Stimulated activated CD8-positive, alpha-beta memory T cell treated with anti-CD3 and anti-CD28 coated beads, Interleukin-4, amount 100 ng/mL, for 1 hour (primary cell): ENCODE data around the gene SCRN2.
A peak's percentile ranks its signal among the peaks of the same experiment; 100 is the strongest.

ENCODE experiments used
- DNase-seq, 2 donors: peaks; one replicate each; pipeline ENCODE4 v3.0.0-alpha.2; 2020; ENCODE audit warnings: low read depth in 2 of 2, low spot score in 1 of 2

The SCRN2 gene

DNA sequence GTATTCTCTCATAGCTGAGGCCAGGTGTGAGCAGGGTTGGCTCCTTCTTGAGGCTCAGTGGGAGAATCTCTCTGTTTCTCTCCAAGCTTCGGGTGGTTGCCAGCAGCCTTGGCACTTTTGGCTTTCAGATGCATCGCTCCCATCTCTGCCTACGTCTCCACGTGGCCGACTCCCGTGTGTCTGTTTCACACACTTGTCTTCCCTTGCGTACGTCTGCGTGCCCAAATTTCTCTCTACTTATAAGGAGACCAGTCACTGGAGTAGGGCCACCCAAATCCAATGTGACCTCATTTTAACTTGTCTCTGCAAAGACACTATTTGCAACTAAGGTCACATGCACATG lies 34.2 kb downstream of the SCRN2 start:
- DNase-seq = no peak

DNA sequence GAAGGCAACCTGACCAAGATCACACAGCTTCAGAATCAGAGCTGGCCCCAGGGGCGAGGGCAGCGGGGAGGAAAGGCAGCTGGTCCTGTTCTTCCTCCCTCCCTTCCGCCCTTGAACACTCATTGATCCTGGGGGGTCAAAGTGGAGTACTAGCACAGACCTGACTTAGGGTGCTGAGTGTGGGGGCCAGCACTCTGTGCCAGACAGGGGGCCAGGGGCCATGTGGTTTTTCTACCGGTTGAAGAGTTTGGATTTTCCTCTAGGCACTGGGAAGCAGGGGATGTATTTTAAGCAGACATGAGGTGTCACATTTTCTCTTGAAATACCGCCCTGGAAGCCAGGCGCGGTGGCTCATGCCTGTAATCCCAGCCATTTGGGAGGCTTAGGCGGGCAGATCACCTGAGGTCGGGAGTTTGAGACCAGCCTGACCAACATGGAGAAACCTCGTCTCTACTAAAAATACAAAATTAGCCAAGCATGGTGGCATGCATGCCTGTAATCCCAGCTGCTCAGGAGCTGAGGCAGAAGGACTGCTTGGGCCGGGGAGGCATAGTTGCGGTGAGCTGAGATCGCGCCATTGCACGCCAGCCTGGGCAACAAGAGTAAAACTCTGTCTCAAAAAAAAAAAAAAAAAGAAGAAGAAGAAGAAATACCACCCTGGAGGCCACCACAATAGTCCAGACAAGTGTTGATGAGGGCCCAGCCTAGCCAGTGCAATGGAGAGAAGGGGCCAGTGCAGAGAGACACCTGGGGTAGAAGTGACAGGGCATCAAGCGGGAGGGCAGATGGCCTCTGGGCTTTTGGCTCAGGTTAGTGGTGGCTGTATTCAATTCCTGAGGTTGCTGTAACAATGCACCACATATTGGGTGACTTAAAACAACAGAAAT lies 34.8 kb downstream of the SCRN2 start:
- no peak for DNase-seq

DNA sequence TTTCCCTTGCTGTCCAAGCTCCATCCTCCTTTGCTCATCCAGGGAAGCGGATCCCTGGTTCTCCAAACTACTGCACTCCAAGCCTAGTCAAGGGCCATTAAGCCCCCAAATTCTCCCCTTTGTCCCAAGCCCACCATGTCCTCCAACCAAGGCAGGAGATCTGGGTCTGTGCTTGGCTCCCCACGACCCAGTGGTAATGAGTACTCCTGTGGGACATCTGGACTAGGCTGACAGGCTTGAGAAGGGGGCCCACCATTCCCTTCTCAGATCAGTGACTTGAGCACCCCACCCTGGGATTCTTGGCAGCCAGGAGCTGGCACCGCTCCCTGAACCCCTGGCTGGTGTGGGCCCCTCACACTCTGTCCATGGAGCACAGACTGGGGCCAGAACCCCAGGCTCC lies 36.6 kb downstream of the SCRN2 start:
- no peak for DNase-seq

DNA sequence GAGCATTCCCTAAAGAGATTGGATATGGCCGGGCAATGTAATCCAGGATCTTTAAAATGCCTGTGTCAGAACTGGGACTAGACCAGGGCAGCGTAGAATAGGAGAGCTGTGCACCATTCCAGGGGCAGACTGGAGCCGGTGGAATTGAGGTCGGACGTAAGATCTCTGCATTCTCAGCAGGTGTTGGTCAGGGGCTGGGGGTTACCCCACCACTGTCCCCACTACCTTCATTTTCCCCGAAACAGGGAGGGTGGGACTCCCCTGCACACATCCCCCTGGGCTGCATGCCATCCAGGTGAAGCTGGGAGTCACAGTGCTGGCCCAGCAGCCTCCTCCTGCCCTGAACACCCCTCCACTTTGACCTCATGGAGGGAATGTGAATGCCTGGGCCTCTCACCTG lies 37.3 kb downstream of the SCRN2 start:
- DNase-seq = no peak

DNA sequence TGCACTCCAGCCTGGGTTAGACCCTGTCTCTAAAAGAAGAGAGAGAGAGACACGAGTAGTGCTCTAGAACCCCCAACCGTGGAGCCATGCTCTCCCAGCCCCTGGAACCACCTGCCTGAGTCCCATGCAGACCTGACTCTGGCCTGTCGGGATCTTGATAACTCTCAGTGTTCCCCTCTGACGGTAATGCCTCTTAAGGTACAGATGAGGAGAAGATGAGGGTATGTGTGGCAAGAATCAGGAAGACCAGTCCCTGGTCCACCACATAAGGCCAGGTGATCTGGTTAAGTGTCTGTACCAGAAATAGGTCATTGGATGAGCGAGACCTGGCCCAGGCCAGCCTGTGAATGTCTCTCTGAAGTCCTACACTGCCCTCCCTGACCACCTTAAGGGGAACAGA lies 37.9 kb downstream of the SCRN2 start:
- no peak for DNase-seq

- DNase-seq = peak in 1 of 2 donors; percentile 29
Measured at GRCh38 chr17:47802341-47803022, 38.6 kb downstream of the SCRN2 start.

- no peak for DNase-seq
Measured at GRCh38 chr17:47801906-47802305, 39.2 kb downstream of the SCRN2 start.

DNA sequence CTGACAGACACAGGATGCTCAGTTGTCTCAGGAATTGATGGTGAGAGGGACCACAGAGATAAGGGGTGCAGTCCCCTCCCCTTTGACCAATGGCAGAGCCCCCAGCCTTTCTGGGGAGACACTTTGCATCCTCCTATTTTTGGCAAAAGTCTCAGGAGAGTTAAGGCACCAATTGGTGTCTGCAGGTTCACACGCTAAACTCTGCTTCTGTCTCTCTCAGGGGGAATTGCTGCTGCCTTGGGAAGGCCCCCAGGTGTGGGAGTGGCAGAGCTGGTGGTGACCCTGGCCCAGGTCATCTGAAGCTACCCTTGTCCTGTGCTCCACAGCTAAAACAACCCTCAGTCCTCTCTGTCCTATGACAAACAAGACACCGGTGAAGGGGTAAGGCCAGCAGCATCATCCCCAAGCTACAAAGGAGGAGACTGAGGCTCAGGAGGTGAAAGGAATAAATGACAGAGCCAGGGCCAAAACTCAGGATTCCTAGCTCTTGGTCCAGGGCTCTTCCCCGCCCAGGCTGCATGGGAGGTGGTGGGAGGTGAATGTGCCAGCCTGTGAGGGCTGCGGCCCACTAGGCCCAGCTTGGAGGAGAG lies 39.8 kb downstream of the SCRN2 start:
- no peak for DNase-seq

GRCh38 chr17:47800686-47801085 lies 40.4 kb downstream of the SCRN2 start:
- no peak for DNase-seq

DNA sequence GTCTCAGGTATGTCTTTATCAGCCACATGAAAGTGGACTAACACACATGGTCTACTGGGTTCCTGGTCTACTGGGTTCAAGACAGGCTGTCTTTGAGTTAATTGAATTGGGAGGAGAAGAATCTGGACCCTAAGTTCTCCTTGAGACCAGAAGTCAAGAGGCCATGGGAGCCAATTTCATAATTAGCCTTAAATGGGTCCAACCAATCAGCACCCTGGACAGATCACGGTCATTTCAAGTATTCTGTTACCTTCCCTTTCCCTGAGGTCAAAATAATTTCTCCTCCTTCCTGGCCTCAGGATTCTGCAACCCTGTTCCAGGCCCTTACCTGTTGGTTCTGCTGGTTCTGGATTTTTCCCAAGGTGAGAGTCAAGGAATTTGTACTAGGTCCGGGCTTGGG lies 43.3 kb downstream of the SCRN2 start:
- DNase-seq = no peak

GRCh38 chr17:47792979-47793378 lies 48.1 kb downstream of the SCRN2 start:
- no peak for DNase-seq

DNA sequence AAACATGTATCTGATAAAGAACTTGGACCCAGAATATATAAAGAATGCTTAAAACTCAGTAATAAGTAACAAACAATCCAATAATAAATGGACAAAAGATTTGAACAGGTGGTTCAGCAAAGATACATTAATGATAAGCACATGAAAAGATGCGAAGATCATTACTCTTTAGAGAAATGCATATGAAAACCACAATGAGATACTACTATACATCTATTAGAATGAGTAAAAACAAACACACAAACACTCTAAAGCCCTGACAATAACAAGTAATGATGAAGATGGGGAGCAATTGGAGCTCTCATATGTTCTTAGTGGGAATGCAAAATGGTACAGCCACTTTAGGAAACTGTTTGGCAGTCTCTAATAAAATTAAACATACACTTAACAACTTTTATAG lies 48.6 kb downstream of the SCRN2 start:
- no peak for DNase-seq

DNA sequence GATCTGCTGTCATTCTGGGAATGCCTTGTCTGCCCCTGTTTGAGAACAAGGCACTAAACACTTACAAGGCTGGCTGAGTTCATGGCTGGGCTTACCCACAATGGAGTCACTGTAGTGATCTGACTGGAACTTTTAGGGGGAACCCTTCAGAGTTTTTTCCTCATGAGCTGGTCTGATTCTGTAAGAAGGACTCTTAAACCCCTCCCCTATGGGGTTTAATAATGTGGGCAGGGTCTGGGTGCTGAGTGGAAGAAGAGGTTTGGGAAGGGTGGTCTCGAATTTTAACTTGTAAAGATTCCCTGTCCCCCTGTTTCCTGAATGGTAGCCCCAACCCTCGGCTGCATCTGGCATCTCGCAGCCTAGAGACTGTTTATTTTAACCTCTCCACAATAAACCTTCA lies 50.0 kb downstream of the SCRN2 start:
- DNase-seq = no peak

DNA sequence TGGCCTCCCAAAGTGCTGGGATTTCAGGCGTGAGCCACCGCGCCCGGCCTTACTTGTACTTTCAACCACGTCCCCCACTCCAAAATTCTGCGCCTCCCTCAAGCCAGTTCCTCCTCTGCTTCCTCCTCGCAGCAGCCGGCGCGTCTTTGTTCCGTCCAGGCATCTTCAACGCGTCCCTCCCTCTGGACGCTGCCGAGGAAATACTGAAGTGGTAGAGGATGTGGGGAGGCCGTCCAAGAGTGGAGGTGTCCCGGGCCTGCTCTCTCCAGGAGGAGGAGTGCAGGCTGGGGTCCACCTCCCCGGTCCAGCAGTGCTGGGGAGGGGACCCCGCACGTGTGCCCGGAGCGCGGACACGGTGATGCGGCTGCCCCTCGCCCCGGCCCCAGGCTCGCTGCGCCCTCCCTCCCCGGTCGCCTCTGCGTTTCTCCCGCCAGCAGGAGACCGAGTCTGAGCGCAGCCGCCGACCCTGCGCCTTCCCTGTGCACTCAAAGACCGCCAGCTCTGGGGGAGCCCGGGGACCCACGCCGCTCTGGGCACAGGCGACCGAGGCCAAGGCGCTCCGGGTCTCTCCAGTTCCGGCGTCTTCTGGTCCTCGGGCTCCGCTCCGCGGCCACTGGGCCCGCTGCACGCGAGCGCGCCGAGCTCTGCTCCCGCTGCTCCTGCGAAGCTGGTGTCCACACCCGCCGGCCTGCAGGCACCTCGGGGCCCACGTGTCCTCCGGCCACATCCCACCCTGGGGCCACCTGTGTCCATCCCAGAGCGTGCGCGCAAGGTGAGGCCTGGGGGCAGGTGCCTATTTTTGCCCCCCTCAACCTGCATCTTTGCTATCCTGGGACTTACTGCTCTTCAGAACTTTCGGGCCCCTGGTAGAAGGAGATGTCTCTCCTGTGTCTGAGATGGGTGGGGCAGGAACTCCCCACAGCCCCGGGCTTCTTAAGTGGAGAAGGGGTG lies 51.2 kb downstream of the SCRN2 start:
- no peak for DNase-seq
